Esophagus (tissue), 2 donors: ENCODE data around the gene SLC4A3. TPM values are rescaled to one million over a fixed set of nuclear protein-coding genes. Genes with fewer than 3 reads are reported as not detected.
"Not testable (repeated sequence)": the region's sequence is repeated elsewhere in the genome, so short reads cannot be mapped to it uniquely, and the experiment has no call there.

Source experiments
- H3K27ac ChIP-seq, 2 donors: one replicate each; pipeline ENCODE4 v1.5.1; 2013; ENCODE audit warnings: low read depth in 2 of 2, mild to moderate bottlenecking in 2 of 2, inconsistent platforms in 1 of 2, low read length in 1 of 2, moderate library complexity in 1 of 2
- H3K27me3 ChIP-seq, 2 donors: one replicate each; pipeline ENCODE4 v1.6.1; 2013; ENCODE audit warnings: low read length in 2 of 2, control low read depth in 1 of 2, mild to moderate bottlenecking in 1 of 2; ENCODE audit not compliant: insufficient read depth in 2 of 2, control insufficient read depth in 1 of 2
- H3K36me3 ChIP-seq, 2 donors: one replicate each; pipeline ENCODE4 v1.6.1; 2013; ENCODE audit warnings: low read length in 1 of 2; ENCODE audit not compliant: control insufficient read depth in 2 of 2, insufficient read depth in 2 of 2
- H3K4me1 ChIP-seq, 2 donors: one replicate each; pipeline ENCODE4 v1.6.1; 2013; ENCODE audit warnings: low read length in 1 of 2; ENCODE audit not compliant: control insufficient read depth in 2 of 2, insufficient read depth in 2 of 2
- H3K4me3 ChIP-seq, 2 donors: one replicate each; pipeline ENCODE4 v1.5.1; 2013; ENCODE audit warnings: low read length in 2 of 2, mild to moderate bottlenecking in 2 of 2, low read depth in 1 of 2, moderate library complexity in 1 of 2
- H3K9me3 ChIP-seq, 2 donors: one replicate each; pipeline ENCODE4 v1.6.1; 2013; ENCODE audit warnings: mild to moderate bottlenecking in 2 of 2, low read depth in 1 of 2, low read length in 1 of 2, moderate library complexity in 1 of 2; ENCODE audit not compliant: control insufficient read depth in 2 of 2, insufficient read depth in 1 of 2
- WGBS, 2 donors: extraction: QIAGEN DNeasy Blood & Tissue Kit; methylation state at CpG; one replicate each; pipeline ENCODE4 v1.1.7; 2013; 5-methylcytosine and 5-hydroxymethylcytosine counted together
- polyA plus RNA-seq, 2 donors: library from polyadenylated mRNA; stranded (reverse); fragments of 200-250 nt; gene quantifications; one replicate each; pipeline ENCODE4 v1.2.3, GENCODE V29; 2013
- donor health status: healthy with polysubstance abuse.
- donor health status: Bipolar disorder and iron deficiency.

Gene SLC4A3
- polyA plus RNA-seq, 2 donors: 2.0 to 2.5 TPM

DNA sequence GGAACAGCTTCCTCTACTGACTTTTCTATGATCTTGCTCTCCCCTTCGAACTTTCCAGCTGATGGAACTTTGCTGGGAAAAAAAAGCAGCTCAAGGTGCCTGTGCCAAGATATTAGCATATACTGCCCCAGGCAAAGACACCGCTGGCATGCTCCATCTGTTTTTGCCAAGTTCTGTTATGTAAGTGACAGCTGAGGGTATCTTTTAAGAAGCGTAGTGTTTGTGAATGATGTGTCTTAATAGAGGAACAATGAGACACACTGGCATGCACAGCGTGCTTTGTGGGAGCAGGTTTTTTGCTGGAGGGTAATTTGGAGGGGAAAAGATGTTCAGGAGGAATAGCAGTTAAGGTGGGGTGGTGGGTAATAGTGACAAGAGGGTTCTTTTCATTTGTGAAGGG is 47.8 kb downstream of the SLC4A3 start:
- H3K27me3 ChIP-seq: peaks cover 0 to 3% of the 10 kb centered on the region in 2 donors
- 40 to 51% methylated on average over 4 of the region's 4 CpGs for WGBS, 2 donors
- no peak overlapping the region for H3K27ac ChIP-seq
- H3K4me3 ChIP-seq: no peak overlapping the region
- peaks cover 0 to 2% of the 10 kb centered on the region in 2 donors for H3K9me3 ChIP-seq
- H3K4me1 ChIP-seq: no peaks in the 10 kb centered on the region
- H3K36me3 ChIP-seq: no peaks in the 10 kb centered on the region

DNA sequence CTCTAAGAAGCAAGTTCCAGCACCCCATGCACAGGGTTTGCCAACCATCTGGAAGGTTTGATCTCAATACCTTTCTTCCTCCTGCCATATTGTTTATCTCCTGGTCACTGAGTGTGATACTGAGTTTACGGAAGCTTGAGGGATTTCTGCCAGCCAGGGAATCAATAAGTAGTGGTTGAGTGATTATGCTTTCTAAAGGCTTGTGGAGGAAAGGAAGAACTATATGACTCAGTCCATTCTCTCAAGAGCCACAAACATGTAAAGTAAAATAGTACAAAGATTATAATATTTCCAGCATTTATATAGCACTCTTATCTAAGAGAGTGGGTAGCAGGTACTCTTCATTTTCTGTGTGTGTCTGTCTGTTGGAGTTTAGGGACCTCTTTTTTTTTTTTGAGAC is 49.2 kb downstream of the SLC4A3 start:
- peaks cover 0 to 3% of the 10 kb centered on the region in 2 donors for H3K27me3 ChIP-seq
- 54 to 67% methylated on average over 1 of the region's 1 CpG for WGBS, 2 donors
- H3K27ac ChIP-seq: no peak overlapping the region
- no peaks in the 10 kb centered on the region for H3K4me1 ChIP-seq
- H3K36me3 ChIP-seq: no peaks in the 10 kb centered on the region
- no peak overlapping the region for H3K4me3 ChIP-seq
- peaks cover 0 to 2% of the 10 kb centered on the region in 2 donors for H3K9me3 ChIP-seq

DNA sequence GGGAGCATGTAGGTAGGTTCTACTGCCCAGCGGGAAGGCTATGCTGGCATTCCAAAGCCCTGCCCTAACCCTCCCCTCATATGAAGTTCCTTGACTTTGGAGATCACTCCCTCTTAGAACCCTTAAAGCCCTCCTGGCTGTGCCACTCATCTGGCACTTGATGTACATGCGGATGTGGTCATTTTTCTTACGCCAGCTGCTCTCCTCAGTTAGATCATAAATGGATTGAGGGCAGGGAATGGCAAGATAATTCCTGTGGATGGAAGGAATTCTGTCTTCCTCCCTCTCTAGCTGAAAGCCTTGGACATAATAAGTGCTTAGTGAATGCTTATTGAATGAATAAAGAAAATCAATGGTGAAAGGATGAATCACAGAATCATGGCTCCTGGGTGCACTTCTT is 51.6 kb downstream of the SLC4A3 start:
- Histone ChIP-seq H3K4me3 (no peak overlapping the region), H3K9me3 (peaks cover 0 to 2% of the 10 kb centered on the region in 2 donors), H3K36me3 (no peaks in the 10 kb centered on the region), H3K4me1 (no peaks in the 10 kb centered on the region), H3K27me3 (peaks cover 0 to 3% of the 10 kb centered on the region in 2 donors), H3K27ac (no peak overlapping the region)
- WGBS, 2 donors: 72 to 98% methylated on average over 3 of the region's 3 CpGs

DNA sequence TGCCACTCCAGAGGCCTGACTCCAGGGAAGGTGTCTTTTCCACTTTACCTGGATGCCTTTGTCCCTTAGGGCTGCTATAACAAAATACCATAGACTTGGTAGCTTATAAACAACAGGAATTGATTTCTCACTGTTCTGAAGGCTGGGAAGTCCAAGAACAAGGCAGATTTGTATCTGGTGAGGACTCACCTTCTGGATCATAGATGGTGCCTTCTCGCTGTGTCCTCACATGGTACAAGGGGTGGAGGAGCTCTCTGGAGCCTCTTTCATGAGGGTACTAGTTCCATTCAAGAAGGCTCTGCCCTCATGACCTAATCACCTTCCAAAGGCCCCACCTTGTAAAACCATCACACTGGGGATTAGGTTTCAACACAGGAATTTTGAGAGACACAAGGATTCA is 52.1 kb downstream of the SLC4A3 start:
- whole genome bisulfite sequencing, 2 donors: 93 to 100% methylated on average over 1 of the region's 1 CpG
- Histone ChIP-seq H3K4me3 (no peak overlapping the region), H3K4me1 (no peaks in the 10 kb centered on the region), H3K27ac (no peak overlapping the region), H3K36me3 (no peaks in the 10 kb centered on the region), H3K27me3 (peaks cover 0 to 3% of the 10 kb centered on the region in 2 donors), H3K9me3 (peaks cover 0 to 2% of the 10 kb centered on the region in 2 donors)

DNA sequence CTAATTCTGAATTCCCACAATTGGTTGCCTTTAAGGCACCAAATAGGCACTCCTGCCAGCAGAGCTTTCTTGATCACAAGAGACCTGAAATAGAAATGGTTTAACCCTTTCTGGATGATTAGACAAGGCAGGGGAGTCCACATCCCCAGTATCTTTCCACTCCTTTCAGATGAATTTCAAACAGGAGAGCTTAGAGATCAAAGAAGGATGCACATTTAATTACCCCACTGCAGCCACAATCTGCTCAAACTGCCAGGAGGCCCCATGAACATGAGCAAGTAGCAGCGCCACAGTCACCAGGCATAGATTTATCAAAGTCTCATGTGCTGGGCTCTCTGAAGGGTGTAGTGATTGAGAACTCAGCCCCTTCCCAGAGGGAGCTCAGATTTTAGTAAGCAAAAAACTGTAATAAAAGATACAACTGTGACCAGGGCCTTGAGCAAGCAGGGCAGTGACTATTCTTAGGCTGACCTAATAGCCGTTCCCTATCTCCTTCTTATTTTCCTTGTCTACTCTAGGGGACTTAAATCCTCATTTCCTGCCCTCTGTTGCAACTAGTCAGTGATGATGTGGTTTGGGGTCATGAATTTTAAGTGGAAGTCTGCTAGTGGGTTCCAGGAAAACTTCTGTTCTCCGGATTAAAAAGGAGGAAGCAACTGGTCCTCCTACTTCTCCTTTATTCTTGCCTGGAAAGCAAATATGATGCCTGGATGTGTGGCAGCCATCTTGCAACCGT is 53.7 kb downstream of the SLC4A3 start:
- H3K4me3 ChIP-seq: no peak overlapping the region
- no peaks in the 10 kb centered on the region for H3K36me3 ChIP-seq
- WGBS, 2 donors: 81 to 82% methylated on average over 4 of the region's 4 CpGs
- H3K27me3 ChIP-seq: no peaks in the 10 kb centered on the region
- peaks cover 0 to 2% of the 10 kb centered on the region in 2 donors for H3K4me1 ChIP-seq
- H3K9me3 ChIP-seq: peaks cover 0 to 2% of the 10 kb centered on the region in 2 donors
- no peak overlapping the region for H3K27ac ChIP-seq

DNA sequence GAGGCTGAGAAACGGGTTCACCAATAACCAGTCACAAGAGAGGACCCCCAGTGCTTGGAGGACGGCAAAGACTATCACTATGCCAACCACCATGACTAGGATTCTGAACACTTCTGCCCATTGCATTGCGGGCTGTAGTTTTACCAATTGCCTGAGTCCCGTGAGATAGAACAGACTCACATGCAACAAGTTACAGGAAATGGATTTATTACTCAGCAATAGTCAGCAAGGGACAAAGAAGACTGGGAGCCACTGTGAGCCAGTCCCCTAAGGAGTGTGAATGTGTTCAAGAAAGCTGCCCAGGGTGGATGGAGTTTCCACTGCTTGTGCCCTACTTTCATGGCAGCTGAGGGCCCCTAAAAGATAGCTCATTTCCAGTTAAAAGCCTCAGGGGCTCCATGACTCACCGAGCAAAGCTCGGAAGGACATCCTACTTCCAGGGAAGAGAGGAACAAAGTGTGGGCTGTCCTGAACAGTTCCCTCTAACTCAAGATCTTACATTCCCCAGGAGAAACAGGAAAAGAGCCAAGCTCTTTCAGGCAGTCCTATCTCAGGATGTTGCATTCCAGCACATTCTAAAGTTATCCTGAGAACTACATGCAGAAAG is 54.4 kb downstream of the SLC4A3 start:
- H3K27me3 ChIP-seq: no peaks in the 10 kb centered on the region
- H3K9me3 ChIP-seq: peaks cover 0 to 2% of the 10 kb centered on the region in 2 donors
- WGBS, 2 donors: 69 to 71% methylated on average over 6 of the region's 6 CpGs
- no peaks in the 10 kb centered on the region for H3K36me3 ChIP-seq
- H3K4me1 ChIP-seq: peaks cover 0 to 2% of the 10 kb centered on the region in 2 donors
- H3K27ac ChIP-seq: no peak overlapping the region
- no peak overlapping the region for H3K4me3 ChIP-seq

DNA sequence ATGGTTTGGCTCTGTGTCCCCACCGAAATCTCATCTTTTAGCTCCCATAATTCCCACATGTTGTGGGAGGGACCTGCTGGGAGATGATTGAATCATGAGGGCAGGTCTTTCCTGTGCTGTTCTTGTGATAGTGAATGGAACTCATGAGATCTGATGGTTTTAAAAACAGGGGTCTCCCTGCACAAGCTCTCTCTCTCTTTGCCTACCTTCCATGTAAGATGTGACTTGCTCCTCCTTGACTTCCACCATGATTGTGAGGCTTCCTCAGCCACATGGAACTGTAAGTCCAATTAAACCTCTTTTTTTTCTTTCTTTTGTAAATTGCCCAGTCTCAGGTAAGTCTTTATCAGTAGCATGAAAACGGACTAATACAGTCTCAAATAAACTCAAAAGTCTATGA is 56.0 kb downstream of the SLC4A3 start:
- not testable (repeated sequence) for H3K27me3 ChIP-seq, H3K4me1 ChIP-seq, H3K27ac ChIP-seq, H3K36me3 ChIP-seq, H3K9me3 ChIP-seq, H3K4me3 ChIP-seq
- 75 to 77% methylated on average over 2 of the region's 2 CpGs for whole genome bisulfite sequencing, 2 donors

DNA sequence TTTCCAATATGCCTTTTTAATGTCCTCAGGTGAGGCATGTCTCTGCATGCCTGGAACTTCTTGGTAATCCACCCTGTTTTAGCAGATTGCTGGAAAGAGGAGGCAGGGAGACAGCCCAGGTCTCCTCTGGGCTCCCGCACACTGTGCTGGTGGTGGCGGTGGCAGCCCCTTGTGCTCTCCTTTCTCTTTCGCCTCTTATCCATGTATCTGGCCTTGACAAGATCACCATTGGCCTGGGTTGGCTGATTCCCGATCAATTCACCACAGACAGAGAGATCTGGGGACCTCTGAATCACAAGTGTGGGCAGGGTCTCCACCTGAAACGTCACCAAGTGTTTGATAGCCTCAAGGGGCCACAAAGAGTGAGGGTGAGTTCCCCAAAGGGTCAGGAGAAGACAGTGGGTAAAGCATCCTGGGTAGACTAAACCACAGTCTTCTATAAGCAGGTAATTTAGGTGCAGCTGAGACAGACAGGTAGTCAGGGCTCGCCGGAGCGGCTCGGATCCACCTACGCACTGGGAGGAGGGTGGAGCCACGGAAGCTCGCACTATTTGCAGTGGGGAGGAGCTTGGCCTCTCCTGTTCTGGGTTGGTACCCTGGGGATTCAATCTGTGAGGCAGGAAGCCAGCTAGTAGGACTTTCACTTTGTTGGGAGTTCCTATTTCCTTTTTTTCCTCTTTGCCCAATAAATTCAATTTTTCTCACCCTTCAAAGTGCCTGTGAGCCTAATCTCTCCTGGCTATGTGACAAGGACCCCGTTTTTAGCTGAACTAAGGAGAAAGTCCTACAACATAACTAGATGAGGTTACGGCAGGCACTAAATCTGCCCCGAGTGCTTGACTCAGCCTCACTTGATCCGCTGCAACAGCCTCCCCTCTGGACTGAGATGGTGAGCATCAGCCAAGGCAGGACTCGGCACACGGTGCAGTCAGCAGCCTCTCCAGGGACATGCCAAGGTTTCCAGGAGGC is 57.6 kb downstream of the SLC4A3 start:
- H3K4me1 ChIP-seq: peaks cover 0 to 2% of the 10 kb centered on the region in 2 donors
- no peaks in the 10 kb centered on the region for H3K9me3 ChIP-seq
- no peaks in the 10 kb centered on the region for H3K36me3 ChIP-seq
- peak overlapping the region; percentile 47 to 57 for H3K4me3 ChIP-seq
- peak overlapping the region; percentile 84 to 89 for H3K27ac ChIP-seq
- no peaks in the 10 kb centered on the region for H3K27me3 ChIP-seq
- 17 to 23% methylated on average over 18 of the region's 18 CpGs for WGBS, 2 donors

DNA sequence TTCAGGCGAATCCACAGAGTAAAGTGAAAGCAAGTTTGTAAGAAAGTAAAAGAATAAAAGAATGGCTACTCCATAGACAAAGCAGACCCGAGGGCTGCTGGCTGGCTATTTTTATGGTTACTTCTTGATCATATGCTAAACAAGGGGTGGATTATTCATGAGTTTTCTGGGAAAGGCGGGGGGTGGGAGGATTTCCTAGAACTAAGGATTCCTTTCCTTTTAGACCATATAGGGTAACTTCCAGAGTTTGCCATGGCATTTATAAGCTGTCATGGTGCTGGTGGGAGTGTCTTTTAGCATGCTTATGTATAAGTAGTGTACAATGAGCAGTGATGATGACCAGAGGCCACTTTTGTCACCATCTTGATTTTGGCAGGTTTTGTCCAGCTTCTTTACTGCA is 59.8 kb downstream of the SLC4A3 start:
- H3K4me1 ChIP-seq: peaks cover 0 to 2% of the 10 kb centered on the region in 2 donors
- no peak overlapping the region for H3K27ac ChIP-seq
- no peaks in the 10 kb centered on the region for H3K9me3 ChIP-seq
- WGBS, 2 donors: 70% methylated on average over 3 of the region's 3 CpGs
- H3K36me3 ChIP-seq: no peaks in the 10 kb centered on the region
- no peak overlapping the region for H3K4me3 ChIP-seq
- no peaks in the 10 kb centered on the region for H3K27me3 ChIP-seq
